HEK293 (cell line): Measurements from ENCODE around the gene HYKK.

Experiments used
- CTCF ChIA-PET: fragments of 350-600 bp; formaldehyde crosslinking; extraction: SDS; loops from one replicate; lab custom pipeline; 2021; ENCODE audit warnings: antibody characterized with exemption; lab: Yijun Ruan, JAX
- POLR2A ChIA-PET: fragments of 300-600 bp; formaldehyde crosslinking; extraction: SDS; loops from one replicate; lab custom pipeline; 2020; ENCODE audit warnings: antibody characterized with exemption, inconsistent platforms; lab: Yijun Ruan, JAX
- H3K27ac ChIP-seq: fragments of 200-500 bp; sonication (Bioruptor generic); 2 replicates; pipeline ENCODE4 v1.5.1; 2014; ENCODE audit warnings: low read depth, low read length, control low read depth, inconsistent platforms; ENCODE audit errors: extremely low read depth
- H3K36me3 ChIP-seq, 2 experiments: fragments of 200-500 bp in 1 of 2; sonication (Bioruptor generic) in 1 of 2; 1 replicate in 1 of 2; 2 replicates in 1 of 2; pipeline ENCODE4 v1.5.1; 2014 to 2017; ENCODE audit warnings: inconsistent platforms in 2 of 2, low read length in 2 of 2; ENCODE audit not compliant: control insufficient read depth in 2 of 2, insufficient read depth in 1 of 2
- H3K4me1 ChIP-seq: fragments of 200-500 bp; sonication (Bioruptor generic); 2 replicates; pipeline ENCODE4 v1.5.1; 2014; ENCODE audit warnings: mild to moderate bottlenecking, low read length, inconsistent platforms; ENCODE audit not compliant: control insufficient read depth, insufficient read depth
- H3K4me3 ChIP-seq: 2 replicates; pipeline ENCODE4 v1.5.1; 2011; ENCODE audit warnings: low read depth, mild to moderate bottlenecking, control low read depth, low read length, moderate library complexity
- H3K9me3 ChIP-seq: fragments of 200-500 bp; sonication (Bioruptor generic); 2 replicates; pipeline ENCODE4 v1.5.1; 2014; ENCODE audit warnings: low read depth, low read length, inconsistent platforms; ENCODE audit not compliant: control insufficient read depth, insufficient read depth
- IKZF3 ChIP-seq: fragments of 450-650 bp; IDR thresholded peaks from 2 replicates; pipeline ENCODE4 v1.5.0; 2018; ENCODE audit warnings: missing biosample characterization, mild to moderate bottlenecking, missing genetic modification characterization, moderate library complexity
- MYNN ChIP-seq: fragments of 450-650 bp; formaldehyde crosslinking; IDR thresholded peaks from 2 replicates; pipeline ENCODE4 v1.5.1; 2016; ENCODE audit warnings: missing biosample characterization, missing genetic modification characterization, borderline replicate concordance
- PATZ1 ChIP-seq: fragments of 450-650 bp; formaldehyde crosslinking; IDR thresholded peaks from 2 replicates; pipeline ENCODE4 v1.5.1; 2016; ENCODE audit warnings: missing biosample characterization, missing genetic modification characterization
- TCF7L2 ChIP-seq: IDR thresholded peaks from 2 replicates; pipeline ENCODE4 v1.6.1; 2011; ENCODE audit warnings: low read depth, mild to moderate bottlenecking, inconsistent platforms, low read length, moderate library complexity, borderline replicate concordance
- TSHZ1 ChIP-seq: fragments of 450-650 bp; formaldehyde crosslinking; IDR thresholded peaks from 2 replicates; pipeline ENCODE4 v1.5.1; 2016; ENCODE audit warnings: missing biosample characterization, missing genetic modification characterization, borderline replicate concordance
- ZBTB48 ChIP-seq: fragments of 450-650 bp; formaldehyde crosslinking; IDR thresholded peaks from 2 replicates; pipeline ENCODE4 v1.5.1; 2016; ENCODE audit warnings: missing biosample characterization, missing genetic modification characterization
- ZBTB6 ChIP-seq: fragments of 450-650 bp; formaldehyde crosslinking; IDR thresholded peaks from 2 replicates; pipeline ENCODE4 v1.5.1; 2017; ENCODE audit warnings: missing biosample characterization, missing genetic modification characterization
- ZNF10 ChIP-seq: fragments of 450-650 bp; formaldehyde crosslinking; IDR thresholded peaks from 2 replicates; pipeline ENCODE4 v1.5.1; 2017; ENCODE audit warnings: missing biosample characterization, missing genetic modification characterization
- ZNF133 ChIP-seq: fragments of 450-650 bp; formaldehyde crosslinking; IDR thresholded peaks from 2 replicates; pipeline ENCODE4 v1.5.1; 2016; ENCODE audit warnings: missing biosample characterization, missing genetic modification characterization
- ZNF157 ChIP-seq: fragments of 450-650 bp; formaldehyde crosslinking; IDR thresholded peaks from 2 replicates; pipeline ENCODE4 v1.5.1; 2016; ENCODE audit warnings: missing biosample characterization, missing genetic modification characterization
- ZNF239 ChIP-seq: fragments of 450-650 bp; formaldehyde crosslinking; IDR thresholded peaks from 2 replicates; pipeline ENCODE4 v1.5.1; 2016; ENCODE audit warnings: missing biosample characterization, missing genetic modification characterization
- ZNF280D ChIP-seq: fragments of 450-650 bp; formaldehyde crosslinking; IDR thresholded peaks from 2 replicates; pipeline ENCODE4 v1.5.1; 2016; ENCODE audit warnings: missing biosample characterization, missing genetic modification characterization
- ZNF830 ChIP-seq: fragments of 450-650 bp; IDR thresholded peaks from 2 replicates; pipeline ENCODE4 v1.5.0; 2018; ENCODE audit warnings: missing biosample characterization, missing genetic modification characterization, low read depth, mild to moderate bottlenecking, moderate library complexity
- TF ChIP-seq, protein P1 (sequence below): fragments of 450-650 bp; IDR thresholded peaks from 2 replicates; pipeline ENCODE4 v1.5.1; 2018; ENCODE audit warnings: missing biosample characterization, missing genetic modification characterization
- TF ChIP-seq, protein P2 (sequence below): fragments of 450-650 bp; formaldehyde crosslinking; IDR thresholded peaks from 2 replicates; pipeline ENCODE4 v1.5.1; 2016; ENCODE audit warnings: missing biosample characterization, missing genetic modification characterization

HYKK gene

GRCh38 chr15:78469031-78469430, 38.3 kb upstream of the HYKK start (continued):
- TF ChIP-seq, protein P1, sequence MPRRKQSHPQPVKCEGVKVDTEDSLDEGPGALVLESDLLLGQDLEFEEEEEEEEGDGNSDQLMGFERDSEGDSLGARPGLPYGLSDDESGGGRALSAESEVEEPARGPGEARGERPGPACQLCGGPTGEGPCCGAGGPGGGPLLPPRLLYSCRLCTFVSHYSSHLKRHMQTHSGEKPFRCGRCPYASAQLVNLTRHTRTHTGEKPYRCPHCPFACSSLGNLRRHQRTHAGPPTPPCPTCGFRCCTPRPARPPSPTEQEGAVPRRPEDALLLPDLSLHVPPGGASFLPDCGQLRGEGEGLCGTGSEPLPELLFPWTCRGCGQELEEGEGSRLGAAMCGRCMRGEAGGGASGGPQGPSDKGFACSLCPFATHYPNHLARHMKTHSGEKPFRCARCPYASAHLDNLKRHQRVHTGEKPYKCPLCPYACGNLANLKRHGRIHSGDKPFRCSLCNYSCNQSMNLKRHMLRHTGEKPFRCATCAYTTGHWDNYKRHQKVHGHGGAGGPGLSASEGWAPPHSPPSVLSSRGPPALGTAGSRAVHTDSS (tag by site-specific recombination): no peak
- TF ChIP-seq, protein P2, sequence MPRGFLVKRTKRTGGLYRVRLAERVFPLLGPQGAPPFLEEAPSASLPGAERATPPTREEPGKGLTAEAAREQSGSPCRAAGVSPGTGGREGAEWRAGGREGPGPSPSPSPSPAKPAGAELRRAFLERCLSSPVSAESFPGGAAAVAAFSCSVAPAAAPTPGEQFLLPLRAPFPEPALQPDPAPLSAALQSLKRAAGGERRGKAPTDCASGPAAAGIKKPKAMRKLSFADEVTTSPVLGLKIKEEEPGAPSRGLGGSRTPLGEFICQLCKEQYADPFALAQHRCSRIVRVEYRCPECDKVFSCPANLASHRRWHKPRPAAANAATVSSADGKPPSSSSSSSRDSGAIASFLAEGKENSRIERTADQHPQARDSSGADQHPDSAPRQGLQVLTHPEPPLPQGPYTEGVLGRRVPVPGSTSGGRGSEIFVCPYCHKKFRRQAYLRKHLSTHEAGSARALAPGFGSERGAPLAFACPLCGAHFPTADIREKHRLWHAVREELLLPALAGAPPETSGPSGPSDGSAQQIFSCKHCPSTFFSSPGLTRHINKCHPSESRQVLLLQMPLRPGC: no peak
- TF ChIP-seq TCF7L2: no peak
- TF ChIP-seq ZBTB48 (tag by site-specific recombination): no peak
- TF ChIP-seq TSHZ1 (tag by site-specific recombination): no peak
- TF ChIP-seq MYNN: no peak

DNA sequence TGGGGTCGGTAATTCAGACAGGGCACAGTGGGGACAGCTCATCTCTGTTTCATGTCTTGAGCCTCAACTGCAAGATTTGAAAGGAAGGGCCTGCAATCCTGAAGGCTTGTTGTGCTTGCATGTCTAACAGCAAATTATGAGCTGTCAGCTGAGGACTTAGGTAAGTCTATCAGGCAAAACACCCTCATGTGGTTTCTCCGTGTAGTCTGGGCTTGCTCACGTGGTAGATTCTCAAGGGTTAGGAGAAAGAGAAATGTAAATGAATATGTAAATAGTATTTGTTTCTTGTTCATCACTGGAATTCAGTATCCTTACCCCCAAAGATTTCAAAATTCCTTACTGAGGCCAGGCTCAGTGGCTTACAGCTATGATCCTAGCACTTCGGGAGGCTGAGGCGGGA, 30.1 kb upstream of the HYKK start:
- TF ChIP-seq ZBTB6 (tag by site-specific recombination) (no peak), ZNF830 (tag by site-specific recombination) (no peak), ZNF239 (no peak), ZNF157 (tag by site-specific recombination) (no peak), IKZF3 (no peak), PATZ1 (tag by site-specific recombination) (no peak), ZNF133 (tag by site-specific recombination) (no peak), ZNF280D (tag by site-specific recombination) (no peak), ZNF10 (tag by site-specific recombination) (no peak)
- peaks cover 79 to 90% of the 10 kb centered on the region in 2 experiments for H3K36me3 ChIP-seq
- ChIA-PET CTCF (interaction anchor here (0.5 to 1.2 kb wide), 3 partner anchors 44 to 237 kb away, joined by 3 to 5 read pairs (median 3); no protein-coding TSS in a partner anchor), POLR2A (no interaction called here)
- H3K4me1 ChIP-seq: no peaks in the 10 kb centered on the region
- no peak overlapping the region for H3K4me3 ChIP-seq
- no peak overlapping the region for H3K27ac ChIP-seq
- H3K9me3 ChIP-seq: no peaks in the 10 kb centered on the region
